NCI-H1436 (cell line): ENCODE measurements around the gene PPFIA2.

Experiments used
- DNase-seq: peaks from one replicate; lab custom pipeline; 2025; lab: John Stamatoyannopoulos, UW

The PPFIA2 gene

GRCh38 chr12:81441629-81442028 is 317.5 kb downstream of the PPFIA2 start:
- DNase-seq: no peak

GRCh38 chr12:81440001-81440400 is 319.1 kb downstream of the PPFIA2 start:
- no peak for DNase-seq

GRCh38 chr12:81439344-81439743 is 319.8 kb downstream of the PPFIA2 start:
- no peak for DNase-seq

GRCh38 chr12:81417056-81417455 is 342.1 kb downstream of the PPFIA2 start:
- no peak for DNase-seq

- DNase-seq: no peak
Measured at GRCh38 chr12:81416571-81416970, 342.6 kb downstream of the PPFIA2 start.

- DNase-seq: no peak
Measured at GRCh38 chr12:81414441-81414840, 344.7 kb downstream of the PPFIA2 start.

- no peak for DNase-seq
Measured at GRCh38 chr12:81412940-81413339, 346.2 kb downstream of the PPFIA2 start.

GRCh38 chr12:81403348-81403747 is 355.8 kb downstream of the PPFIA2 start:
- no peak for DNase-seq

GRCh38 chr12:81401241-81401640 is 357.9 kb downstream of the PPFIA2 start:
- no peak for DNase-seq

- DNase-seq: no peak
Measured at GRCh38 chr12:81400024-81400423, 359.1 kb downstream of the PPFIA2 start.

GRCh38 chr12:81395431-81395830 is 363.7 kb downstream of the PPFIA2 start:
- DNase-seq: no peak

GRCh38 chr12:81389550-81390099 is 369.5 kb downstream of the PPFIA2 start:
- DNase-seq: no peak

GRCh38 chr12:81386101-81386500 is 373.0 kb downstream of the PPFIA2 start:
- no peak for DNase-seq

- DNase-seq: no peak
Measured at GRCh38 chr12:81381951-81382350, 377.2 kb downstream of the PPFIA2 start.

GRCh38 chr12:81378601-81379285 is 380.4 kb downstream of the PPFIA2 start:
- no peak for DNase-seq

GRCh38 chr12:81377771-81378170 is 381.4 kb downstream of the PPFIA2 start:
- DNase-seq: no peak

- DNase-seq: no peak
Measured at GRCh38 chr12:81375969-81376368, 383.2 kb downstream of the PPFIA2 start.

- no peak for DNase-seq
Measured at GRCh38 chr12:81370456-81370855, 388.7 kb downstream of the PPFIA2 start.

GRCh38 chr12:81369175-81369574 is 390.0 kb downstream of the PPFIA2 start:
- DNase-seq: no peak

GRCh38 chr12:81365284-81365683 is 393.9 kb downstream of the PPFIA2 start:
- DNase-seq: no peak

GRCh38 chr12:81360916-81361315 is 398.2 kb downstream of the PPFIA2 start:
- DNase-seq: no peak

- DNase-seq: no peak
Measured at GRCh38 chr12:81359736-81360135, 399.4 kb downstream of the PPFIA2 start.

GRCh38 chr12:81354327-81354932 is 404.7 kb downstream of the PPFIA2 start:
- no peak for DNase-seq

- DNase-seq: no peak
Measured at GRCh38 chr12:81350309-81350708, 408.8 kb downstream of the PPFIA2 start.
